ENCODE results near the gene PPP2R2D.

DNA sequence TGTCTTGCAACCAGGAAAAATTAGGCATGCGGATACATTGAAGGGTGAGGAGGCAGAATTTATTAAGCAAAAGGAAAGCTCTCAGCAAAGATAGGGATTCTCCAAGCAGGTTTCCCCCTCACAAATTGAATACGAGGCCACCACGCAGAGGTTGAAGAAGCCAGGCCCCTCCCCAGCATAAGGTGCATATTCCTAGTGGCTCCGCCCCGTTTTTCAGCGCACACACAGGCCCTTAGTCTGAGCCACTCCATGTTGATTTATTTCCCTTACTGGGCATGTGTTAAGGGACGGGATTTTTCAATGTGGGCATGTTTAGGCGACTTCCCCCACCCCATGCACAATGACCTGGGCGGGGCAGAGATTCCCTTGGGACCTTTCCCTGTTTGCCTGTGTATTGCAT, 24.9 kb downstream of the PPP2R2D start:
- TF ChIP-seq, protein P1, sequence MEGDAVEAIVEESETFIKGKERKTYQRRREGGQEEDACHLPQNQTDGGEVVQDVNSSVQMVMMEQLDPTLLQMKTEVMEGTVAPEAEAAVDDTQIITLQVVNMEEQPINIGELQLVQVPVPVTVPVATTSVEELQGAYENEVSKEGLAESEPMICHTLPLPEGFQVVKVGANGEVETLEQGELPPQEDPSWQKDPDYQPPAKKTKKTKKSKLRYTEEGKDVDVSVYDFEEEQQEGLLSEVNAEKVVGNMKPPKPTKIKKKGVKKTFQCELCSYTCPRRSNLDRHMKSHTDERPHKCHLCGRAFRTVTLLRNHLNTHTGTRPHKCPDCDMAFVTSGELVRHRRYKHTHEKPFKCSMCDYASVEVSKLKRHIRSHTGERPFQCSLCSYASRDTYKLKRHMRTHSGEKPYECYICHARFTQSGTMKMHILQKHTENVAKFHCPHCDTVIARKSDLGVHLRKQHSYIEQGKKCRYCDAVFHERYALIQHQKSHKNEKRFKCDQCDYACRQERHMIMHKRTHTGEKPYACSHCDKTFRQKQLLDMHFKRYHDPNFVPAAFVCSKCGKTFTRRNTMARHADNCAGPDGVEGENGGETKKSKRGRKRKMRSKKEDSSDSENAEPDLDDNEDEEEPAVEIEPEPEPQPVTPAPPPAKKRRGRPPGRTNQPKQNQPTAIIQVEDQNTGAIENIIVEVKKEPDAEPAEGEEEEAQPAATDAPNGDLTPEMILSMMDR (conservative IDR thresholded peaks at IDR 0.05; ENCODE audit: low read length) = no peak
- no peak for TF ChIP-seq EZH2phosphoT487 (IDR thresholded peaks at IDR 0.05; ENCODE audit: borderline replicate concordance, low read depth, low read length)

Data from OCI-LY7 (cell line).